Activated B cell treated with CpG ODN at 0.5 μM for 24 hours (primary cell): ENCODE data around the gene COL4A1. TPM values are rescaled to one million over a fixed set of nuclear protein-coding genes. Genes with fewer than 3 reads are reported as not detected.

Experiments
- ATAC-seq: fragments of 200-7000 bp; cut with Tn5 transposase; one replicate; pipeline ENCODE4 v1.10.0; 2021; ENCODE audit warnings: low read depth, mild to moderate bottlenecking, moderate library complexity
- CTCF ChIA-PET: fragments of 350-600 bp; sonication (Branson Sonifier 250); formaldehyde crosslinking; loops from one replicate; lab custom pipeline; 2021; ENCODE audit warnings: antibody characterized with exemption; lab: Charles Lee
- POLR2A ChIA-PET: fragments of 350-600 bp; sonication (Branson Sonifier 250); formaldehyde crosslinking; loops from one replicate; lab custom pipeline; 2021; ENCODE audit warnings: antibody characterized with exemption; lab: Charles Lee
- DNase-seq: peaks from one replicate; pipeline ENCODE4 v3.0.0; 2022
- H3K27ac Mint-ChIP-seq: one replicate; pipeline ENCODE4 v1.8.0; 2020; ENCODE audit warnings: mixed read lengths
- H3K27me3 Mint-ChIP-seq: one replicate; pipeline ENCODE4 v1.8.0; 2021; ENCODE audit warnings: mixed read lengths
- H3K36me3 Mint-ChIP-seq: one replicate; pipeline ENCODE4 v1.8.0; 2021; ENCODE audit warnings: low read depth, mixed read lengths
- H3K4me1 Mint-ChIP-seq: one replicate; pipeline ENCODE4 v1.8.0; 2021; ENCODE audit warnings: mixed read lengths
- H3K4me3 Mint-ChIP-seq: one replicate; pipeline ENCODE4 v1.8.0; 2020; ENCODE audit warnings: mild to moderate bottlenecking, mixed read lengths
- H3K9me3 Mint-ChIP-seq: one replicate; pipeline ENCODE4 v1.8.0; 2020; ENCODE audit warnings: mixed read lengths
- CTCF ChIP-seq: fragments of 200-600 bp; IDR thresholded peaks from one replicate; pipeline ENCODE4 v1.8.0; 2022; ENCODE audit warnings: antibody characterized with exemption, mild to moderate bottlenecking
- intact Hi-C: fragments of 100-400 bp; cut with micrococcal nuclease; formaldehyde crosslinking; loops from one replicate; pipeline ENCODE4 v1.15.1; 2024
- total RNA-seq: library from RNA; stranded (reverse); gene quantifications from 2 replicates; pipeline ENCODE4 v1.2.3, GENCODE V29; 2022

COL4A1 gene
- total RNA-seq, 1 donor from 2014 or later = not detected

- ChIA-PET CTCF (no interaction called here), POLR2A (no interaction called here)
- Mint-ChIP-seq H3K36me3 (no peaks in the 10 kb centered on the region), H3K27me3 (peaks cover 7% of the 10 kb centered on the region), H3K9me3 (no peaks in the 10 kb centered on the region), H3K4me1 (no peaks in the 10 kb centered on the region), H3K4me3 (no peak overlapping the region), H3K27ac (no peak overlapping the region)
- TF ChIP-seq CTCF = no peak
- ATAC-seq = no peak
- no peak for DNase-seq
- intact Hi-C loops = no loop called here
These were observed 111.1 kb downstream of the COL4A1 start for GRCh38 chr13:110195547-110196485.

DNA sequence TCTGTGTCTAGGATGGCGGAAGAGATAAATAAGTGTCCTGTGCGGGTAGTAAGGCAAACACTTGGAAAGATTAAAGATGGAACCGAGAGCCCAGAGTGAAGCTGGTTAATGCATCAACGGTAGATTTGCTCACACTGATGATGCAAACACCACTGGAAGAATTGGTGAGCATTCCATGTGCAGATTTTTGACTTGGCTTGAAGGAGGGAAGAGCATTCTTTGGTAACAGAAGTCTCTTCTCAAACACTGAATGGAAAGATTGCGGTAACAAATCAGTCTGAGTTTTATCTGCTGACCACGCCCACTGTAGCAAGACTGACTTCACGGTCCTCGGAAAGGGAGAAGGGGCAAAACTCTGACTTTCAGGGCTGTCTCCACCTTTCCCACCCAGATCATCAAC is 112.5 kb downstream of the COL4A1 start:
- Mint-ChIP-seq H3K9me3 (no peaks in the 10 kb centered on the region), H3K27ac (no peak overlapping the region), H3K27me3 (peaks cover 7% of the 10 kb centered on the region), H3K36me3 (no peaks in the 10 kb centered on the region), H3K4me1 (no peaks in the 10 kb centered on the region), H3K4me3 (no peak overlapping the region)
- intact Hi-C loops = no loop called here
- ChIA-PET CTCF (no interaction called here), POLR2A (no interaction called here)
- no peak for TF ChIP-seq CTCF
- no peak for ATAC-seq
- DNase-seq = no peak

DNA sequence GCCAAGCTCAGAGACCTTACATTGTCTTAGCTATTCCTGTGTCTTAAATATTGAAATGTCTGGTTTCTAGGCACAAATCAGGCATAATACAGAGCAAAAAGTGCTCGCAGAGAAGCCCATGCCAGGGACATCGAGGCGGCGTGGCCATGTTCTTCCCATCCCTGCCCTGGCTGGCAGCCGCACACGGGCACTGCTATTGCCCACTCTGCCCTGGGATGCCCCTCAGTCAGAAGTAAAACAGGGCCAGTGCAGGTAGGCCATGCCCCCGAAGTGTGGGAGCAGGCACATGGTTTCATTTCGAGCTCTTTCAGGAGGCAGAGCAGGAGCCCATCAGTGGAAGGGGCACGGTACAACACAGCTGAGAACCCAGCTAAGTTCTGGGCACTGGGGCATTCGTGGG is 113.5 kb downstream of the COL4A1 start:
- Mint-ChIP-seq H3K4me3 (no peak overlapping the region), H3K4me1 (no peaks in the 10 kb centered on the region), H3K27ac (no peak overlapping the region), H3K9me3 (no peaks in the 10 kb centered on the region), H3K27me3 (peaks cover 7% of the 10 kb centered on the region), H3K36me3 (no peaks in the 10 kb centered on the region)
- TF ChIP-seq CTCF = no peak
- POLR2A ChIA-PET = no interaction called here
- intact Hi-C loops = no loop called here
- ATAC-seq = no peak
- CTCF ChIA-PET = no interaction called here
- DNase-seq = no peak

DNA sequence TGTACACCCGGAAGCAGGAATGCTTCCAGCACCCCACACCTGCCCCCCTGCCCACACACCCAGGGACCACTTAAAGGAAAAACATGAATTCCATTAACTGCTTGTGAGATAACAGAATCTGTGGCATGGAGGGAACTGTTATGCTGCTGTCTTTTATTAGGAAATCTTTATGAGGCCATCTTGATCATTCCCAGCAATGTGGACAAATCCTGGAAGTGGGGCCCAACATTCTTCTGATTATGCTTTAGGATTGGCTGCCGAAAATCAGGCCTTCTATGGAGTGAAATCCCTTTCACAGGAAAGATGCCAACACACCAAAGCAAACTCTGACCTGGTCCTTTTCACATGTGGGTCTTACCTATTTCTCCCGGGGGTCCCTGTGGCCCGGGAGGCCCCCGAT is 114.5 kb downstream of the COL4A1 start:
- ATAC-seq = no peak
- peaks cover 6% of the 10 kb centered on the region for H3K27me3 Mint-ChIP-seq
- no peak overlapping the region for H3K27ac Mint-ChIP-seq
- no peak for DNase-seq
- CTCF ChIA-PET = no interaction called here
- no peaks in the 10 kb centered on the region for H3K36me3 Mint-ChIP-seq
- POLR2A ChIA-PET = no interaction called here
- intact Hi-C loops = no loop called here
- no peaks in the 10 kb centered on the region for H3K9me3 Mint-ChIP-seq
- no peak for TF ChIP-seq CTCF
- no peaks in the 10 kb centered on the region for H3K4me1 Mint-ChIP-seq
- H3K4me3 Mint-ChIP-seq = no peak overlapping the region

GRCh38 chr13:110187641-110188161 is 119.3 kb downstream of the COL4A1 start:
- no peaks in the 10 kb centered on the region for H3K9me3 Mint-ChIP-seq
- no peak for ATAC-seq
- TF ChIP-seq CTCF = no peak
- H3K4me3 Mint-ChIP-seq = no peak overlapping the region
- intact Hi-C loops = no loop called here
- no peak overlapping the region for H3K27ac Mint-ChIP-seq
- H3K36me3 Mint-ChIP-seq = no peaks in the 10 kb centered on the region
- peaks cover 5% of the 10 kb centered on the region for H3K27me3 Mint-ChIP-seq
- ChIA-PET POLR2A (no interaction called here), CTCF (no interaction called here)
- no peak for DNase-seq
- H3K4me1 Mint-ChIP-seq = no peaks in the 10 kb centered on the region
